ENCODE results near the gene PDE2A.

Gene PDE2A

DNA sequence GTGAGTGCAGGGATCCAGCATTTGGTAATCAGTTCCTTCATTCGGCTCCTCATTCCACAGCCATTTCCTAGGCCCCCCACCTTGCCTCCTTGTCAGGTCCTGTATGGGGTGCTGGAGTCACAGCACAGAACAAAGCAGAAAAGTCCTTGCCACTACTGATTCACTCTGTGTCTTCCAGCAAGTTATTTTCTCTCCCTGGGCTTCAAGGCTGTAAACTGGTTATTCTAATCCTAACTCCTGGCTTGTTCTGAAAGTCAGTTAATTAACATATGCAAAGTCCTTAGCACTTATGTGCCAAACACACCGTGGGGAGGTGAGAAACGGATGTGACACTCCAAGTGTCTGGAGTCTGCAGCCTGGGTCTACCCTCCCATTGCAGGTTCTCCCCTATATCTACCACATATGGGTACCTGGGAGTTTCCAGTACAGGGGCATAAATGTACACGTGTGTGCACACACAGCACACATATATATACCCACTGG is 30.6 kb upstream of the PDE2A start:
- in situ Hi-C loops (cut with HindIII; ENCODE audit: low sequenced_read_pairs): no loop called here

DNA sequence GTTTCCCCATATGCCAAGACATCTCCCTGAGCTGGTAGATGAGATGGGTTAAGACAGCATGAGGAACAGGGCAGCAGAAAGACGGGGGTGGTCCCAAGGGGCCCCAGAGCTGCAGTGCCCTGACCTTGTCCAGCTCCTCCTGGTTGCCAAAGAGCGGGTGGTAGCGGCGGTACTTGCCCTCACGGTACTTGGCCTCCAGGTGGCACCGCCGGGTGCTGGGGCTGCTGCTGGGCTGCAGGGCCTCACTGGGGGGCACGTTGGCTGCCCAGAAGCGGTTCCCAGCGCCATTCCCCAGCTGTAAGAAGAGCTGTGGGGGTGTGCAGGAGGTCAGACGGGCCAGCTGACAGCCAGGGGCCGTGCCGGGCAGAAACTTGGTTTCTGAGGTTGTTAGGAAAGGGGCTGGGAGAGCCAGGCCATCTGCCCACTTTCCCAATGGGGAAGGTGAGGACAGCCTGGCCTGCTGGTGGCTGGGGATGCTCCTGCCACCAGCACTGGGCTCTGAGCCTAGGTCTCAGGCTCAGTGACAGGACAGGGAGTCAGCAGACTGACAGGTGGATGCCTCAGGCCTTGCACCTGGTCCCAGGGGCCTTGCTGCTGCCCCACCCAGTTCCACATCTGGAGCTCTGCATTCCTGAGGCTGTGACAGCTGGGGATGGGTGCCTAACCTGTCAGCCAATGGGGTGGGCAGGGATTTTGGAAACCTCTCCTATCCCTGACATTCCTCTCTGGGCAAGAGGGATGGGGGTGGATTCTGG is 30.0 kb upstream of the PDE2A start:
- in situ Hi-C loops (cut with HindIII; ENCODE audit: low sequenced_read_pairs): no loop called here

DNA sequence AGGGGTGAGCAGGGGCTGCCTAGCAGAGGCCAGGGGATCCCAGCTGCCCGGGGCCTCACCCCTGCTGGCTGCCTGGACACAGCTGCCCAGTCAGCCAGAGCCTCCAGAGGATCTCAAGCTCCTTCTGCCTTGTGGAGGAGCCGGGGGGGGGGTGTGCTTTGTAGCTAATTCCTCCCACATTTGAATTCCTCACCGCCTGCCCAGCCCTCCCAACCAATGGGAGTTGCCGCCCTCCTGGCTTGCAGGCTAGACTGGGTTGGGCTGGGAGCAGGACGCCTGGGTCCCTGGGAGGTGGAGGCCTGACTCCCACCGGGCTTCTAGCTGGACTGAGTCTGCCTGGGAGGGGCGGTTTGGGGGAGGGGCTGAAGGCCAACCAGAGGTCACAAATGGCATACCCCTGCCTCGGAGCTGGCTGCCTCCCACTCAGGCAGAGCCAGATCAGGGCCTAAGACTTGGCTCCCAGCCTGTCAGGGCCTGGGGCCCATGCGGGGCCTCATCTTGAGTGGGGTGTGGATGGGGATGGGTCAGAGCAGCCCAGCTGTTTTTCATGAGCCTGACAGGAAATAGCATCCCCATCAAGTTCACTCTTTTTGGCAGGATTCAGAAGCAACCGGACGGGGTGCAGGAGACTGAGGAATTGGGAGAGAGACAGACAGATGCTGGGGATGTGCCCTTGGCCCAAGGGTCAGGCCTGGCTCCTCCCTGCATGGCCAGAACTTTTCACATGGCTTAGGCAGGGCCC is 29.2 kb upstream of the PDE2A start:
- in situ Hi-C loops (cut with HindIII; ENCODE audit: low sequenced_read_pairs): no loop called here

DNA sequence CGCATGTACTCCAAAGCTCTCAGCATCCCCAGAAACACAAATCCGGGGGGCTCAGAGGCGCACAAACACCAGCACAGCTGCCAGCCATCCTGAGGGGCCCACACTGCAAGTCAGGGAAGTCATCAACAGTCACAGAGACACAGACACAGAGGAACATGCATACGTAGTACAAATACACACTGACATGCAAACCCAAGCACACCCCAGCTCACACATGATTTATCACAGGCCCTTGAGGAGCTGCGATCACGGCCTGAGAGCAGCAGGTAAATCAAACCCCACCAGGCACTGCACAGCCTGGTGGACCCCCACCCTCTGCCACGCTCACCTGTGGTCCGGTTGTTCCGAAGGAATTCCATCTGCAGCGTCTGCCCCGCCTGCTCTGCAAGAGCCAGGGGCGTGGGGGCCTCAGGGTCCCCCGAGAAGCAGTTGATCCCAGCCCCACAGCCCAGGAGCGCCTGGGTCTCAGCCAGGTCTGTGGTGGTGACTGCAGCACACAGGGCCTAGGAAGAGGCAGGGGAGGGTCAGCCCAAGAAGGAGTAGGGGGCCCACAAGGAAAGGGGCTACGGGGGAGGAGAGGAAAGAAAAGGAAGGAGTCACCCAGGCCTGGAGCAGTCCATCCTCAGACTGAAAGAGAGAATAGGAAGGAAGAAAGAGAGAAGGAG is 28.5 kb upstream of the PDE2A start:
- in situ Hi-C loops (cut with HindIII; ENCODE audit: low sequenced_read_pairs): no loop called here

DNA sequence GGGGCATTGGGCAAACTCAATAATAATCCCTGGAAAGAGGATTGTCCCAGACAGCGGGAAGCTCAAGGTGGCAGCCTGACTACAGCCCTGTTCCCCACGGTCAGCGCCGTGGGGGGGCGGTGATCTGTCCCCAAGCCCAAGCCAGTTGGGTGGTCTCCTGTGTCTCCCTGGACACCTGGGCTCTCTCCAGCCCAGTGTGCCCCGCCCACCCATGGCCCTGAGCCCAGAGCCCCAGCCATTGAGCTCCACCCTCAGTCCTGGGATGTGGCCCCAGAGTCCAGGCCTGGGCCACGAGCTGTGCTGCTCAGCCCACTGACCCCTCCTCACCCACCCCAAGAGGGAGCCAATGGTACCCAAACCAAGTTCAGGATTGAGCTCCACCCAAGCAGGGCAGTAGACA is 27.9 kb upstream of the PDE2A start:
- in situ Hi-C loops (cut with HindIII; ENCODE audit: low sequenced_read_pairs): no loop called here

DNA sequence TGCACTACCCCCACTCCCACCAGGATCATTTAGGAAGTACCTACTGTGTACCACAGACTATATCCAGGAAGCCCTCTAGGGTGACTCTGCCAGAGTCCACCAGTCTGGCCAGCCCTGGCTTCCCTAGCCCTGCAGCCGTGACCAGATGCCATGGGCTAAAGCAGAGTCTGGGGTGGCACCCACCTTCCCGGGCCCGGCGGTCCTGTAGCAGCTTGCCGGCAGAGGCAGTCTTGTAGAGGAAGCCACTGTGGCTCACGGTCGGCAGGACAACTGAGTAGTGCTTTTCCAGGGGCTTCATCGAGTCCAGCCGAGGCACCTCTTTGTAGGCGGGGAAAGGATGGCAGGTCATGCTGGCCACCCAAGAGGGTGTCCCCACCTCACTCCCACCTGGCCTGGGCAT is 27.2 kb upstream of the PDE2A start:
- in situ Hi-C loops (cut with HindIII; ENCODE audit: low sequenced_read_pairs): no loop called here

DNA sequence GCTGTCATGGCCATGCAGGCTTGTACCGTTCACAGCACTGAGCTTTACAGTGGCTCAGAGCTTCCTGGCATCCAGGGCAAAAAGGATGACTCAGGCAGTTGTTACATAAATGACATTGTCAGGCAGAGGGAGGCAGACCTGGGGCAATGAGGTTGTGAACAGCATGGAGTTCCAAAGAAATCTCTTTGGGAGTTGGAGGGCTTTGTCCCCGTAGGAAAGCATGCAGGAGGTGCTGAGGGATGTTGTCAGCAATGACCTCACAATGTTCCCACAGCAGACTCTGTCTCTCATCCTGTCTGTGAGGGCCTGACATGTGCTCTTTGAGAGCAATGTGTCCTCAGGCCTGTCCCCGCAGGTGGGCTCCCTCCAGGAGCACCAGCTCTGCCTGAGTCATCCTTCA is 25.9 kb upstream of the PDE2A start:
- in situ Hi-C loops (cut with HindIII; ENCODE audit: low sequenced_read_pairs): no loop called here

DNA sequence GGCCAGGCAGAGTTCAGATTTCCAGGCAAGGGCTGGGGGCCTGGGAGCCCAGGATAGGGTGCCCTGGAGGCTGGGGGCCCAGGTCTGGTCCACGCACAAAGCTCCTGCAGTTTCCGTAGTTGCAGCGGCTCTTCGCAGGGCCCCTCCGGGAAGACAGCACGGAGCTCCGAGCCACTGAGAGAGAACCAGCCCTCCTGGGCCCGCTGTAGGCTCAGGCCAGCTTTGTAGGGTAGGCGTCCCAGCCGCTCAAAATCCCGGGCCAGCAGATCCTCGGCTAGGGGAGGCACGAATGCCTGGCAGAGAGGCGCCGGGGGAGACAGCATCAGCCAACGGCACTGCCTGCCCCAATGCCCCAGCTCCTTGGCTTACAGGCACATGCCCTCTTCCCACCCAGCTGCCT is 23.6 kb upstream of the PDE2A start:
- in situ Hi-C loops (cut with HindIII; ENCODE audit: low sequenced_read_pairs): no loop called here

DNA sequence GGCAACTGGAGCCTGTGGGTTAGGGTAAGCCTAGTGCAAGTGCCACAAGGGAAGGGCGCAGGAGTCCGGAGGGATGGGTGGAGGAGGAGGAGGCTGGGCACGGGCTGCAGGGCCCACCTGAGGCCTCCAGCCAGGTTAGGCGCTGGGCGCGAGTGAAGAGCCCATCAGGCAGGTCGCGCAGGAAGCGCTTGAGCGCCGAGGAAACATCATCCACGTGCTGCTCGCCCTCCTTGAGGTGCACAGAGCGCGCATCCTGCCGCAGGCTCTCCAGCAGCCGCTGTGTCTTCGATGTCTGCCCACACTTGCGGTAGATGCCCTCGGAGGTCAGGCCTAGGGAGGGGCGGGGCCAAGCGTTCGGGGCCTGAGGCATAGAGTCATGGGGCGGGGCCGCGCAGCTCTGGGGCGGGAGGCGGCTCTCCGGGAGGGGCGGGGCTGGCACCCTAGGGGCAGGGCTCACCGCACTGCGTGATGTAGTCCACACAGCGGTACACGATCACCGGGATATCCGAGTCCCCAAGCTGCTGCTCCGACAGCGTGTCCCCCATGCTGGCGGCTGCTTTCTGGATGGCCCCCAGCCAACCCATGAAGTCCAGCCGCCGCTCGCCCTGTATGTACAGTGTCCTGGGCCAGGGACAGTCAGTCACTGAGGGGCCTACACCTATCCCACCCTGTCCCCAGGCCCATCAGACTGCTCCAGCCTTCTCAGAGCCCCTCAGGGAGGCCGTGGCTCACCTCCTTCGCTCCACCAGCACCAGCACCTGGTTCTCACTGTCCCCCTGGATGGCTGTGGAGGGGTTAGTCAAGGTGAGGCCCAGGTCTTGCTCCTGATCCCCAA is 22.9 kb upstream of the PDE2A start:
- in situ Hi-C loops (cut with HindIII; ENCODE audit: low sequenced_read_pairs): no loop called here

DNA sequence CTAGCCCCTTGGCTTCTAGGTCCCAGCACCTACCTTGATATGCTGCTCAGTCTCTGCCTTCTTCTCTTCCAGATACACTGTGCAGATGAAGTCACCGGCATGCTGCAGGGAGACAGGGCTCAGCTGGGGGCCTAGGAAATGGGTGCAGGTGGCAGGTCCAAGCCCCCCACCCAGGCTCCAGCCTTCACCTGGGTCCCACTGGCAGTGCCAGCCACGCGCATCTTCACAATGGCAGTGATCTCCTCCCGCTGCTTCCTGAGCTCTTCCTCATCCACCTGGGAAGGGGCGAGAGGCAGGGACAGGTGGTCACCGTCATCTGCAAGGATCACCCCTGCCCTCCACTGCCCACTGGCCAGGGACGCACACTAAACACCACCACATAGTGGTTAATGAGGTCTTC is 21.1 kb upstream of the PDE2A start:
- in situ Hi-C loops (cut with HindIII; ENCODE audit: low sequenced_read_pairs): no loop called here

DNA sequence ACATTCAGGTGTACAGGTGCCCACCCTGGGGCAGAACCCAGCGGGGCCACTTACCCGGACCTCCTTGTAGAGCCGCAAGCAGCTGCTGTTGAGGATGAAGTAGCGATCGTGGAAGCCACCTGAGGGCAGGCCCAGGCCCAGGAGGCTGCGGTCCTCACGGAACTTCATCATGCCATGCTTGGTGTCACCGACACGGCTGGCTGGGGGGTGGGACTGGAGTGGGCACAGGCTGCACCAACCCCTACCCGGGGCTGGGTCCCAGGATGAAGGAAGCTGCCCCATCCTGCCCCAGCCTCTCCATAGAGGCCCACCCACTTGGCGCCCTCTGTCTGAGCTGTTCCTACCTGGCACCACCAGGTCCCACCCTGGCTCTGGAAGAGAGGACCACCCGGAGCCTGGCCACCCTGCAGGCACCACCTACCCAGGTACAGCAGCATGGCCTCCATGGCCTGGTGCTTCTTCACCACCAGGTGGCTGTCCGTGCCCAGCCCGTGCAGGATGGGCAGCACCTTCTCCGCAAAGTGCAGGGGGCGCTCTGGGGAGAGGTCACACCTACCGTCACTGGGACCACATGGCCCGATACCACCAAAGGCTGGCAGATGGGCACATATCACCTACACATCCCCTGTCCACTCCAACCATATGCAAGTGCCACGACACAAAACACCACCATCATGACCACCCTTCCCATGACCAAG is 19.2 kb upstream of the PDE2A start:
- in situ Hi-C loops (cut with HindIII; ENCODE audit: low sequenced_read_pairs): no loop called here

DNA sequence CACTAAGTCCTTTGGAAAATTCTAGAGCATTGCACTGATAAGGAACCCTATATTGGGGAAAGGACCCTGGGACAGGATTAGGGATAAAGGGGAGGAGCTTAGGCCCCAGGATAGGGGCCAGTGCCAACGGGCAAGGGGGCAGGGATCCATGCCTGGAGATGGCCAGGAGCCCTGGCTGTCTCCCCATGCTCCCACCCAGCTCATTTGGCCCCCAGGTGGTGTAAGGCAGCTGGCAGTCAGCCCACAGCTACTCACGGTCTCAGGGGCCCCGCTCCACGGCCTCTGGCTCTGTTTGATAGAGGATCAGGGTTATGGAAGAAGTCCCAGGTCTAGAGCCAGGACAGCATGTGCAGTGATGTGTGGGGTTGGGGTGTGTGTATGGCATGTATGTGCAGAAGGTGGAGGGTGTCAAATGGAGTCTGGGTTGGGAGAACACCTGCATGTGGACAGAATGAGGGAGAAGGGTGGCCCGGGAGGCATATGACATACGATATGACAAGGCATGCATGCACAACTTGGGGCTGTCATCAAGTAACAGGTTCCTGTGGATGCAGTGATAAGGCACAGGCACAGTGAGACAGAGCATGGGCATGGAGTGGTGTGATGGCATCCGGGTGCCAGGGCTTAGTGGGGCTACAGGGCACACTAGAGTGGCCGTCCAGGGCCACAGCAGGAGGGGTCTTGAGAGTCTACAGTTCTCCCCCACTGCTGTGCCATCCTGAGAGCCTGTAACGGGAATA is 18.4 kb upstream of the PDE2A start:
- in situ Hi-C loops (cut with HindIII; ENCODE audit: low sequenced_read_pairs): no loop called here

DNA sequence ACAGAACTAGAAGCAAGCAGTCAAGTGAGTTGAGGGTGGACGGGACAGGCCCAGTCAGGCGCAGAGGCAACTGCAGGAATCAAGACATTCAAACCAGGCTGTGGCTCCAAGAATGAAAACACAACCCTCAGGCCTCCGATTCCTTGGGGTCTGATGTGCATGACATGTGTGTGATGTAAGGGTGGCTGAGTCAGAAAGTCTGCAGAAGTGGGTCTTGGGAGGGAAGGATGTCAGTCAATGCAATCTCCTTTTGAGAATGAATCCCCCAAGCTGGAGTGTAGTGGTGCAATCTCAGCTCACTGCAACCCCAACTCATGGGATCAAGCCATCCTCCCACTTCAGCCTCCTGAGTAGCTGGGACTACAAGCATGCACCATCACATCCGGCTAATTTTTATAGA is 15.9 kb upstream of the PDE2A start:
- in situ Hi-C loops (cut with HindIII; ENCODE audit: low sequenced_read_pairs): no loop called here

DNA sequence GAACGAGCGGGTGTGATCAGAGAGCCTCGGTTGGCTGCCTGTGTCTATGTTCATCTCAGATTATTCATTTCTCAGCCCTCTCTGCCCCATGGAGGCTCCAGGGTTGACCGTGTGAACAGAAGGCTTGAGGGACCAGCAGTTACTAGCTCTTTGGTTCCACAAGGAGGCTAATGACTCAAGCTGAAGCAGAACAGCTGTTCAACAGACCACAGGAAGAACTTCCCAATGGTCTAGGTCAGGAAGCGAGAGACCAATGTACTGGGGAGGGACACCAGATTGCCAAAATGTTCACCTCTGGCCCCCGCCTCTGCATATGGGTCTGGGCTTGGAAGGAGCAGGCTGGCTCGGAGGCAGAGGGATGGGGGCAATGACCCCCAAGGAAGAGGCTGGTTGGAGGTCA is 14.7 kb upstream of the PDE2A start:
- in situ Hi-C loops (cut with HindIII; ENCODE audit: low sequenced_read_pairs): no loop called here

DNA sequence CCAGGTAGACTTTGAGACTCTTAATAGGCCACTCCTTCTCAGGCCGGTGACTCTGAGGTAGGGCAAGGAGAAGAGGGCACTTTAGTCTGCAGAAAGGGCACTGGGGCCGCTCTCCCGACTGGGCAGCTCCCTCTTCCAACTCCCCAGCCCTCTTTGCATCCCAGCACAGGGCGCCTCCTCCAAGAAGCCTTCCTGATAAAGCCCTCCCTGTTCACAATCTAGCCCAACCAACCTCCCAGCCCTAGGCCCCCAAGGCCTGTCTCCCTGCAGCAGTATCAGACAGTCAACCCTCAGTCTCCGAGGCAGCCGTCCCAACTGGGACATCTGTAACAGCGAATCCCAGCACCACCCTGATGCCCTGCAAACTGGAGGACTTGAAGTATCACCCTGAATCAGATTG is 14.3 kb upstream of the PDE2A start:
- in situ Hi-C loops (cut with HindIII; ENCODE audit: low sequenced_read_pairs): no loop called here

DNA sequence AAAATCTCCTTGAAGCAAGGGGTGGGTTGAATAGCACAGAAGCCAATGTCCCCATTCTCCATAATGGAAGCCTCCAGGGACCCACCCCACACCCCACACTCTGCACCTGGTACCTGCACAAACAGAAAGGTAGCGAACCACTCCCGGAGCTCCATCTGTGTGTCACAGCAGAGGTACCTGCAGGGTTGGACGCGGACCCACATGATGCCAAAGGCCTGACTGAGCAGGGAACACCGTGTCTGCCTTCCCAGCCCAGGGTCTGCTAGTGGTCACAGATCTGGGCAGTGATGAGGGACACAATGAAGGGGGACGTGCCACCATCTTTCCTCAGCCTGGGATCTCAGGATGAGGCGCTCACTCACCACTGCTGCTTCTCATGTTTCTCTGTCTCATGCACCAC is 13.1 kb upstream of the PDE2A start:
- in situ Hi-C loops (cut with HindIII; ENCODE audit: low sequenced_read_pairs): no loop called here

DNA sequence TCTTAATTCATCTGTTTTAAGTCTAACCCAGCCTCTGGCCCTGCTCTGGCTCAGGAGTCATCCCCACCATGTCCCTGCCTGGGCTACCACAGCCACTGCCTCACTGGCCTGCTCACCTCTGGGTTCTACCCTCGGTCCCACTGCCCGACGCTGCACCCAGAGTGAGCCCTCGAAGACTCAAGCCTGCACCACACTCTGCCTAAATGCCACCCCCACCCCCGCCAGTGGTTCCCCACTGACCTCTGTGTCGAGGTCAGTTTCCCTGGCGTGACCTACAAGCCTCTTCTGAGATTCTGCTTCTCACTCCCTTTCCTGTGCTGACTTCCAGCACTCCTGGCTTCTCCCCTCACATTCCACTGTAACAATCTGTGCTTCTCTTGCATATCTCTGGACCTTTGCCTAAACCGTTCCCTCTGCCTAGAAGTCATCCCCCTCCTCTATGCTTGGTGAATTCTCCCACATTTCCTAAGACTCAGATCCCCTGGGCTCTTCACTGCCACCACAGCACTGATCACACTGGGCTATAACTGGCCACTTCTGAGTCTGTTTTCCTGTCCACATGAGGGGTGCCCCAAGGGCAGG is 12.5 kb upstream of the PDE2A start:
- in situ Hi-C loops (cut with HindIII; ENCODE audit: low sequenced_read_pairs): no loop called here

DNA sequence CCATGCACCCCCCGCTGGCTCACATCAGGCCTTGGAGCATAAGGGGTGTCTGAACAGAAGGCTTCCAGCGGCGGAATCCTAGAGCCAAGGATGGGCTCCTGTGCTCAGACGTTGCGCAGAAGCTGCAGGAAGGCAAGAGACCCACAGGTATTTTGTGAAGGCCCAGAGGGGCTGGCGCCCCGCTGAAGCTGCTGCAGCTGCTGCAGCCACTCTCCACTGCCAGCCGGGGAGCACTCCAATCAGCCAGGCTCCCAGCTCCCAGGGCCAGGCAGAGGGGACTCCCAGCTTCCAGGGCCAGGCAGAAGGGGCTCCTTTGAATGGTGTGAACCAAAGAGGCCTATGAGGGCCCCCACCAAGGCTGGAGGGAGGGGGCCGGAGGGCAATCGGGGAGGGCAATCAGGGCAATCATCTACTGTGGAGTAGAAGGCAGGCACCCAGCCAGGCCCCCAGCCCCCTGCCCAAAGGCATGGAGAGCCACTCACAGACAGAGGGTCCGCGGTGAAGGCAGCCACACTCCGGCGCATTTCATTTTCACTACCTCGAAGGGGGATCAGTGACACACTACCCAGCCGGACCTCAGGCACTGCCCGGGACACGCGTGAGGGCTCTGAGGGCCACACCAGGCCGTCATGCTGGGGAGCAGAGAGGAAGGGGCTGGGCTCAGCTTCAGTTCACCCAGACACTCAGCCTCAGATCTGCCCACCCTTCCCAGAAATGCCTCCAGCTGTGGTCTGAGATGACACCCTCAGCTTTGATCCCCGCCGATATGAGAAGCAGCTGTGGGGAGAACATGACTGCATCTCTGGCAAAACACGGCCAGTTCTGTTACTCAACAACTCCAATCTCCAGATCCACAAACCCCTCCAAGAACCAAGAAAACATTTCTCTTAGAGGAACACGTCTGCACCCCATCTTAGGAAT is 11.6 kb upstream of the PDE2A start:
- in situ Hi-C loops (cut with HindIII; ENCODE audit: low sequenced_read_pairs): no loop called here
